Stomach smooth muscle (tissue), 2 donors: ENCODE data around the gene GLT1D1.

ENCODE experiments used
- H3K27ac ChIP-seq: one replicate; pipeline ENCODE4 v1.7.0; 2013; ENCODE audit warnings: mild to moderate bottlenecking, low read length, inconsistent platforms
- H3K27me3 ChIP-seq, 2 donors: one replicate each; pipeline ENCODE4 v1.7.0; 2013; ENCODE audit warnings: low read length in 2 of 2; ENCODE audit not compliant: insufficient read depth in 2 of 2, control insufficient read depth in 1 of 2
- H3K36me3 ChIP-seq, 2 donors: one replicate each; pipeline ENCODE4 v1.7.0; 2013; ENCODE audit warnings: low read length in 2 of 2; ENCODE audit not compliant: control insufficient read depth in 2 of 2, insufficient read depth in 2 of 2
- H3K4me1 ChIP-seq: one replicate; pipeline ENCODE4 v1.7.0; 2013; ENCODE audit warnings: low read length; ENCODE audit not compliant: control insufficient read depth, insufficient read depth
- H3K4me3 ChIP-seq, 2 donors: one replicate each; pipeline ENCODE4 v1.7.0; 2013; ENCODE audit warnings: low read length in 2 of 2
- H3K9ac ChIP-seq, 2 donors: one replicate each; pipeline ENCODE4 v1.7.0; 2013; ENCODE audit warnings: low read length in 2 of 2, mild to moderate bottlenecking in 1 of 2
- H3K9me3 ChIP-seq, 2 donors: one replicate each; pipeline ENCODE4 v1.7.0; 2013; ENCODE audit warnings: low read length in 2 of 2; ENCODE audit not compliant: control insufficient read depth in 2 of 2
- donor health status: healthy.
- donor health status: Pancreatic carcinoma.

GLT1D1 gene

GRCh38 chr12:128940090-128940888, 87.0 kb downstream of the GLT1D1 start:
- no peak overlapping the region for H3K27ac ChIP-seq
- no peak overlapping the region for H3K4me3 ChIP-seq

DNA sequence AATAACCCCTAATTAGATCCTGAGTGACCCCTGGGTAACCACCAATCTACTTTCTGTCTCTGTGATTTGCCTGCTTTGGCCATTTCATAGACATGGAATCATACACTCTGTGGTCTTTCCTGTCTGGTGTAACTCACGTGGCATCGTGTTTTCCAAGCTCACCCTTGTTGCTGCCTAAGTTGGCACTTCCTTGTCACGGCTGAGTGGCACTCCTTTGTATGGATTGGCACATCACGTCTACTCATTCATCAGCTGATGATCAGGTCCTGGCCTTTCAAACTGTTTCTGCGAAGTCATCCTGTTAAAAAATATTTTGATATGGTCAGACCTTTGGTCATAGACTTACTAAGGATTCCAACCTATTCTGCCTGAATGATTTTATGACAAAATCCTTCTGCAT, 87.7 kb downstream of the GLT1D1 start:
- Histone ChIP-seq H3K9me3 (no peaks in the 10 kb centered on the region), H3K27me3 (no peaks in the 10 kb centered on the region), H3K36me3 (no peaks in the 10 kb centered on the region), H3K27ac (no peak overlapping the region), H3K4me3 (no peak overlapping the region), H3K9ac (no peak overlapping the region), H3K4me1 (no peaks in the 10 kb centered on the region)

More at GRCh38 chr12:128940090-128940888, 87.0 kb downstream of the GLT1D1 start:
- Histone ChIP-seq H3K4me1 (no peaks in the 10 kb centered on the region), H3K36me3 (no peaks in the 10 kb centered on the region), H3K9me3 (no peaks in the 10 kb centered on the region), H3K27me3 (no peaks in the 10 kb centered on the region), H3K9ac (no peak overlapping the region)

DNA sequence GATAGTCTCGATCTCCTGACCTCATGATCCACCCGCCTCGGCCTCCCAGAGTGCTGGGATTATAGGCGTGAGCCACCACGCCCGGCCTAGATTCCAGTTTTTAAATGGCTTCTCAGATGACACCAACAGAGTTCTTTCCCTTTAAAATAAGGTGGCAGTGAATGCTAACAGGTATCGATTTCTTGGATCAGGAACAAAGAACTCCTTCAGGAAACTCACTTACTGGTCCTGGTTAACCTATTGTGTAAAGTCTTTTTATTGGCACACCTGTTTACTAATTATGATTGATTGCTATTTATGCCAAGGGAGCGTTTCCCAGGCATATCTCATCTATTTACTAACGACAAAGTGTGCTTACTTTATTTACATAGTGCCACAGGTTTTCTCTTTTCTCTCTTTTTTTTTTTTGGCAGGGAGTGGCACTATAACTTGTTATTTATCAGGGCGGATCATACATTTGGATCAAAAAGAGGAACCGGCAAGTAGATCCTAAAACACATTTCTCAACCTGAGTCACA, 89.7 kb downstream of the GLT1D1 start:
- Histone ChIP-seq H3K9ac (no peak overlapping the region), H3K4me1 (no peaks in the 10 kb centered on the region), H3K36me3 (no peaks in the 10 kb centered on the region), H3K27ac (no peak overlapping the region), H3K4me3 (no peak overlapping the region), H3K9me3 (no peaks in the 10 kb centered on the region), H3K27me3 (no peaks in the 10 kb centered on the region)

DNA sequence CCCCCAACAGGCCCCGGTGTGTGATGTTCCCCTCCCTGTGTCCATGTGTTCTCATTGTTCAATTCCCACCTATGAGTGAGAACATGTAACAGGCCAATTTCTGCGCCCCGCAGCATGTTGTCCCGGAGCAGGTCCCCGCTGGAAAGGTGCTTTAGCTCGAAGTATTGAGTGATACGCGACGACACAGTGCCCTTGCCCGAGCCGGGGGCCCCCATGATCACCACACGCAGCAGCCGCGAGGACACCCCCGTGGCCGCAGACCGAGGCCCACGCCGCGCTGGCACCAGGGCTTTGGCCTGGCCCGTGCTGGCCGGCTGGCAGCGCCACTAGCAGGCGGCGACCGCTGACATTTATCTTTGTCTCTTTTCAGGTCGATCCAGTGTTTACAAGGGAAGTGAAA, 91.7 kb downstream of the GLT1D1 start:
- Histone ChIP-seq H3K4me1 (no peaks in the 10 kb centered on the region), H3K9me3 (no peaks in the 10 kb centered on the region), H3K9ac (no peak overlapping the region), H3K4me3 (no peak overlapping the region), H3K27me3 (no peaks in the 10 kb centered on the region), H3K36me3 (no peaks in the 10 kb centered on the region), H3K27ac (no peak overlapping the region)

DNA sequence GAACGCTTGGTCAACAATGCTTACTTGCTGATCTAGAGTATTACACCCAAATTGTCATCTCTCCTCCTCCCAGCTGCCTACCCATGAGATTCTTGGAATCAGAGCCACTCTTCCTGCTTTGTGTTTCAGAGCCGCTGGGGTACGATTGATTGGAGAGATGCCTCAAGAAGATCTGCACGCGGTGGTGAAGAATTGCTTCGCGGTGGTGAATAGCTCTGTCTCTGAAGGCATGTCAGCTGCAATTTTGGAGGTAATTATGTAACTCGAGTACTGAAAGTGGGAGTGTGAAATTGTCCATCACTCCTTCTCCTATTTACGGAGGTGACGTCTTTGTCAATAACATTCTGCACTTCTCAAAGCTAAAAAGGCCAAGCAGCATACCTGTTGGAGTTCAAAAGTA, 93.9 kb downstream of the GLT1D1 start:
- Histone ChIP-seq H3K9ac (no peak overlapping the region), H3K4me1 (no peaks in the 10 kb centered on the region), H3K27me3 (no peaks in the 10 kb centered on the region), H3K36me3 (no peaks in the 10 kb centered on the region), H3K9me3 (no peaks in the 10 kb centered on the region), H3K27ac (no peak overlapping the region), H3K4me3 (no peak overlapping the region)

DNA sequence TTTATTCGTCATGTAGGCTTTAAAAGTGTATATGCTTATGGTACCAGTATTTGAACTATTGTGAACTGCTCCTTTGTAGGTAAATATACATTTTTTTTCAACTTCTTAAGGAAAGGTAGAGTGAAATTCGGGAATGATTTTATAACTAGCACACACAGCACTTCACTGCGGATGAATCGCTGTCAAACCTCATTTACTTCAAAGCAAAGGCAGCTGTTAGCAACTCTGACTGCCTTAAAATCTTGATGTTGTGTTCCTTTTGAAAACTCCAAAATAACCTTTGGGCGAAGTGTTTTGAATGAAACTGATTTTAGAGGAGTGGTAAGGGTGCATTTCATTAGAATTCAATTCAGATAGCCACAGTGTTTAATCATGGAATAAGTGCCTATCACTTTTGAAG, 95.8 kb downstream of the GLT1D1 start:
- Histone ChIP-seq H3K27ac (no peak overlapping the region), H3K36me3 (no peaks in the 10 kb centered on the region), H3K4me1 (no peaks in the 10 kb centered on the region), H3K9ac (no peak overlapping the region), H3K4me3 (no peak overlapping the region), H3K27me3 (no peaks in the 10 kb centered on the region), H3K9me3 (no peaks in the 10 kb centered on the region)

DNA sequence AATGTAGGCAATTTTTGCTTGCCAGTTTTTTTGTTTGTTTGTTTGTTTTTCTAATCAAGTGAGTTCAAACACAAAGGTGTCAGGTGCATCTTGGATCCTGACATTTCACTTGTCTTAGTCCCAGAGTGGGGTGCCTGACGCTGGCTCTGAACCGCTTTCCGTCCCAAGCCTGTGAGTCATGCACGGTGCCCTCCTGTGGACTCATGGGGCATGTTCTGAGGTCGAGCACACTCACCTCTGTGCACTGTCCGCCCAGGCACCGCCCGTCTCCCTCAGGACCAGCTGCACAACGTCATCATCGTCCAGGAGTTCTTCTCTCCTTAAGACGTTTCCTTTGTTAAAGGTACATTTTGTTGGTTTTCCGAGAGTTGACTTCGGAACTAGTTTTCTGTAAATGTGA, 98.2 kb downstream of the GLT1D1 start:
- no peak overlapping the region for H3K4me3 ChIP-seq
- no peak overlapping the region for H3K27ac ChIP-seq
- H3K27me3 ChIP-seq: peaks cover 0 to 3% of the 10 kb centered on the region in 2 donors
- no peaks in the 10 kb centered on the region for H3K36me3 ChIP-seq
- H3K4me1 ChIP-seq: no peaks in the 10 kb centered on the region
- H3K9me3 ChIP-seq: no peaks in the 10 kb centered on the region
- no peak overlapping the region for H3K9ac ChIP-seq

DNA sequence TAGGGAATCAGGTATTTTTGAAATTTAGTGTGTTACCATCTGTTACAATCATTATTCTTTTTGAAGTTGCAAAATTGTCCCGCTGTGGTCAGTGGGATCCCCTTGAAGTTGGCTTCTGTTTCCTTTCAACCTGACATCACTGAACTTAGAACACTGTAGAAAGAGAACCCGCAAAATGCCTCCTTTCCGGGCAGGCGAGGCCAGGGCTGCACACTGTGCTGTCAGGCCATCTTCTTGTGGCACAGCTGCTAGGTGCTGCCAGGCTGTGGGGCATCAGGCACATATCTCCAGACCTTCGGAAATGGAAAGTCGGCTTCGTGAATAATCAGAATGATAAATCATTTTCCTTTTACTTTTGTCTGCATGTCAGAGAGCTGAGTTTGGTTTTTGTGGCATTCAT, 103.5 kb downstream of the GLT1D1 start:
- H3K27me3 ChIP-seq: peaks cover 0 to 8% of the 10 kb centered on the region in 2 donors
- no peak overlapping the region for H3K4me3 ChIP-seq
- H3K9ac ChIP-seq: no peak overlapping the region
- no peaks in the 10 kb centered on the region for H3K4me1 ChIP-seq
- H3K36me3 ChIP-seq: no peaks in the 10 kb centered on the region
- H3K9me3 ChIP-seq: peaks cover 0 to 5% of the 10 kb centered on the region in 2 donors
- H3K27ac ChIP-seq: no peak overlapping the region

GRCh38 chr12:128959901-128960300, 106.6 kb downstream of the GLT1D1 start:
- H3K4me1 ChIP-seq: no peaks in the 10 kb centered on the region
- no peaks in the 10 kb centered on the region for H3K36me3 ChIP-seq

GRCh38 chr12:128961308-128961902, 108.1 kb downstream of the GLT1D1 start:
- Histone ChIP-seq H3K27me3 (peaks cover 3 to 9% of the 10 kb centered on the region in 2 donors), H3K27ac (no peak overlapping the region), H3K4me3 (no peak overlapping the region), H3K9me3 (peaks cover 11 to 13% of the 10 kb centered on the region in 2 donors), H3K4me1 (no peaks in the 10 kb centered on the region), H3K36me3 (no peaks in the 10 kb centered on the region), H3K9ac (no peak overlapping the region)

More at GRCh38 chr12:128959901-128960300, 106.6 kb downstream of the GLT1D1 start:
- H3K9ac ChIP-seq: no peak overlapping the region
- H3K27me3 ChIP-seq: peaks cover 3 to 8% of the 10 kb centered on the region in 2 donors
- no peak overlapping the region for H3K4me3 ChIP-seq
- H3K27ac ChIP-seq: no peak overlapping the region
- H3K9me3 ChIP-seq: peaks cover 9 to 11% of the 10 kb centered on the region in 2 donors

- no peak overlapping the region for H3K9ac ChIP-seq
- no peaks in the 10 kb centered on the region for H3K36me3 ChIP-seq
- H3K4me3 ChIP-seq: no peak overlapping the region
- H3K4me1 ChIP-seq: no peaks in the 10 kb centered on the region
- H3K9me3 ChIP-seq: peaks cover 11 to 13% of the 10 kb centered on the region in 2 donors
- H3K27ac ChIP-seq: no peak overlapping the region
- H3K27me3 ChIP-seq: peaks cover 3 to 9% of the 10 kb centered on the region in 2 donors
These were observed 108.7 kb downstream of the GLT1D1 start for GRCh38 chr12:128961957-128962356.
